GM18508 (cell line): Measurements from ENCODE around the gene FAAP20.
"Not testable (repeated sequence)": the region's sequence is repeated elsewhere in the genome, so short reads cannot be mapped to it uniquely, and the experiment has no call there.

Source experiments
- ATAC-seq: cut with Tn5 transposase; IDR thresholded peaks from one replicate; pipeline ENCODE4 v1.9.1; 2021; ENCODE audit warnings: moderate number of reproducible peaks; ENCODE audit not compliant: insufficient read depth, unreplicated experiment

The FAAP20 gene

GRCh38 chr1:2166695-2167094 lies 27.9 kb downstream of the FAAP20 start:
- no peak for ATAC-seq

GRCh38 chr1:2166254-2166653 lies 28.3 kb downstream of the FAAP20 start:
- ATAC-seq: no peak

DNA sequence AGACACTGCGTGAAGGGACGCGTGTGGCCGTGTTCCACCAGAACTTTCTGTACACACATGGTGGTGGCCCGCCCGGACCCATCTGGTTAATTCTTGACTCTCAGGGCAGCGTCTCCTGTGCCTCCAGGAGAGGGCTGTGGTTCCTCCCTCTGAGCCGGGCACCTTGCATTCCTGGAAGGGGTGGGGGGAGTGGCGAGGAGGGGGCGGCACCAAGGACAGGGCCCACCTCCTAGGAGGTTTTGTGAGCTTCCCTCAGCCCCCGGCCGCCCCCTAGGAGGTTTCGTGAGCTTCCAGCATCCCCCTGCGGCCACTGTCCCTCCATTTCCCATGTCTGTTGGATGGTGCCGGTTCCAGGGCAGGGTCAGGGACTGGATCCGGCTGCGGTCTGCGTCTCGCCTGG lies 28.9 kb downstream of the FAAP20 start:
- ATAC-seq: no peak

DNA sequence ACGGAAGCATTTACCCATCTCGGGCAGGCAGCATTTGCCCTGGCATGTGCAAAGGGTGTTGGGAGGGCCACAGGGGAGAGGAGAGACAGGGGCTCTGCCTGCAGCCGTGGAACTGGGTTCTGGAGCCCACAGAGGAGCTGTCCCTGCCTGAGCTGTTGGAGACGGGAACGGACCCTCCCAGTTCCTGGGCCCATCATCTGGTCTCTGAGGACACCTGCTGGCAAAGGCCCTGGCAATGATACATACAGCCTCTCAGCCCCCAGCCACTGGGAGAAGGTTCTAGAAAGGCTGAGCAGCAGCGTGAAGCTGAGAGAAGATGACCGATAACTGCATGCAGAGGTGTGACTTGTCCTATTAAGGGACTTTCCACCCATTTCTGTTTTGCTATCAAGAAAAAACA lies 31.4 kb downstream of the FAAP20 start:
- no peak for ATAC-seq

GRCh38 chr1:2160451-2161300 lies 33.9 kb downstream of the FAAP20 start:
- no peak for ATAC-seq

GRCh38 chr1:2159124-2159523 lies 35.4 kb downstream of the FAAP20 start:
- ATAC-seq: no peak

DNA sequence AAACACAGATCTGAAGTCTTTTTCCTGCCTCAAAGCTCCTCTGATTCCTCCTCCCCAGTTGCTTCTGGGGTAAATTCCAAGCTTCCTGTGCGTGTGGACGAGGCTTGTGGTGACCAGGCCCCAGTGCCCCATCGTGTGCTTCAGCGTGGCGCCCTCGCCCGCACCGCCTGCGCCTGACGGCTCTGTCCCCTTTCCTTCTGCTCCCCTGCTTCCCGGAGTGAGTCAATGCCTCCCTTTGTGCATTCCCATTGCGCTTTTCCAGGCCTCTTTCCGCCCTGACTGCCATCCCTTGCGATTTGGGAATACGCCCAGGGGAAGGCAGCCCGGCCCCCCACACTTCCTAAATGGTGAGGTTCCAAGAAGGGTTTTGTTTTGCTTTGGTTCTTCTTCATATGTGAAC lies 36.3 kb downstream of the FAAP20 start:
- no peak for ATAC-seq

DNA sequence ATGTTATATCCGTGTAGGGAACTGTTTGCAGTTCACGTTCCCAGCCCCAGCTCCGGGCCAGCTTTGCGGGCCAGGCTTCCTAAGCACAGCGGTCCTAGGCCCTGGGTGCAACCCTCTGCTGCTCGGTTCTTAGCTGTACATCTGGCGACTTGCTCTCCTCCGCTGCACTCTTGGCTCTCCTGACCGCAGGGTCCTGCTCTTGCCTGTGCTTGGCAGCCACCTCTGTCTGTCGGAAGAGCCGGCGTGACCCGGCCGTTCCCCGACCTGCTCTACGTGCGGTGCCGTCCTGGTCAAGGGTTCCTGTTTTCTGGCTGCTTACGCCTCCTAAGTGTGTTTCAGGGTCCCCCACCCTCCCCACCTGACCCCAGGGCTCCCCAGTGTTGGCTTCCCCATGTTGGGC lies 36.7 kb downstream of the FAAP20 start:
- no peak for ATAC-seq

GRCh38 chr1:2156866-2157265 lies 37.7 kb downstream of the FAAP20 start:
- no peak for ATAC-seq

DNA sequence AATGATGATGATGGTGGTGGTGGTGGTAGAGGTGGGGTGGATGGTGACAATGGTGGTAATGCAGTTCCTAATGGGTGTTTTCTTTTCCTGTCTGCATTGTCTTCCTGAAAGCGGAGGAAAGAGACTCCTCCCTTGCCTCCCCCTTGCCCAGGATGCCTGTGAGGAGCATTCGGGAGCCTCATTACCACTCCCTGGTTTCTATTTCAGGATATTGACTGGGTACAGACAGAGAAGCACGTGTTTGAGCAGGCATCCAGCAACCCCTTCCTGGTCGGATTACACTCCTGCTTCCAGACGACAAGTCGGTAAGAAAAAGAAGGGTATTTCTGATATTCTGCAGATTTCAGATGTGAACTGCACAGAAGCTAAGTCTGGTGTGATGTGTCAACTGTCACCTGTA lies 38.8 kb downstream of the FAAP20 start:
- no peak for ATAC-seq

DNA sequence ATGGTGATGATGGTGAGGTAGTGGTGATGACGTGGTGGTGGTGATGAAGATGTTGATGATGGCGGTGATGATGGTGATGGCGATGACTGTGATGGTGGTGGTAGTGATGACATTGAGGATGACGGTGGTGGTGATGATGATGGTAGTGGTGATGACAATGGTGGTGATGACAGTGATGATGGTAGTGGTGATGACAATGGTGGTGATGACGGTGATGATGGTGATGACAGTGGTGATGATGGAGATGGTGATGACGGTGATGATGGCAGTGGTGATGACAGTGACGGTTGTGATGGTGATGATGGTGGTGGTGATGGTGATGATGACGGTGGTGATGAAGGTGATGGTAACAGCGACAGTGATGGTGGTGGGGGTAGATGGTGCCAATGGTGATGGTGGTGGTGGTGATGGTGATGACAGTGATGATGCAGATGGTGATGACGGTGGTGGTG lies 39.4 kb downstream of the FAAP20 start:
- no peak for ATAC-seq

DNA sequence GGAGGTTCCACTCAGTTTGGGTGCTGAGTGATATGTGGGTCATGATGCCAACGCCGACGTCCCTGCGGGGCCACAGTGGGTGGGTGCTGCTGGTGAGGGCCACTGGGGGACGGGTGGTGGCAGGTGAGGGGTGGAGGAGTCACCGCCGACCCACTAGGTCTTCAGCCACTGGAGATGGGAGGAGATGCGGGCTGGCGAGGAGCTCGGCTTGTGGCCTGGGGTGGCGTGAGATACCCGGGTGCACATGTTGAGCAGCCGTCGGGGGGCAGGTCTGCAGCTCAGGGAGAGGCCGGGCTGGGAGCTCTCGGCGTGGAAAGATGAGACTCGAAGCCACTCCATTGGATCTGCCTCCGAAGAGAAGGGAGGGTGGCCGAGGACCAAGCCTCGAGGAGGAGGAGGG lies 40.5 kb downstream of the FAAP20 start:
- no peak for ATAC-seq

DNA sequence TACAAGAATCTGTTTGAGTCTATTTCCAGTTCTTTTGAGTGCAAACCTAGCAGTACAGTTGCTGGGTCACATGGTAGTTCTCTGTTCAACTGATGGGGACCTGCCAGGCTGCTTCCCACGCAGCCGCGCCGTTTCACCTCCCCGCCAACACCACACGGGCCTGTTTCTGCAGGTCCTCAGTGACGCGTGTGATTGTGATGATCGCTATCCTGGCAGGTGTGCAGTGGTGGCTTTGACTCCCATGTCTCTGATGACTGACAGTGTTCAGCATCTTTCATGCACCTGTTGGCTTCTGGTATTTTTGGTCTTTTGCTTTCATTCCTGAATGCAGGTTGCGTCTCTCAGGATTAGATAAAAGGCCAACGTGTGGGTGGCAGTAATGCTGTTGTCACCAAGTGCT lies 41.6 kb downstream of the FAAP20 start:
- no peak for ATAC-seq

GRCh38 chr1:2151911-2152310 lies 42.7 kb downstream of the FAAP20 start:
- no peak for ATAC-seq

- no peak for ATAC-seq
Measured at GRCh38 chr1:2151252-2151651, 43.3 kb downstream of the FAAP20 start.

GRCh38 chr1:2150801-2151200 lies 43.8 kb downstream of the FAAP20 start:
- ATAC-seq: no peak

DNA sequence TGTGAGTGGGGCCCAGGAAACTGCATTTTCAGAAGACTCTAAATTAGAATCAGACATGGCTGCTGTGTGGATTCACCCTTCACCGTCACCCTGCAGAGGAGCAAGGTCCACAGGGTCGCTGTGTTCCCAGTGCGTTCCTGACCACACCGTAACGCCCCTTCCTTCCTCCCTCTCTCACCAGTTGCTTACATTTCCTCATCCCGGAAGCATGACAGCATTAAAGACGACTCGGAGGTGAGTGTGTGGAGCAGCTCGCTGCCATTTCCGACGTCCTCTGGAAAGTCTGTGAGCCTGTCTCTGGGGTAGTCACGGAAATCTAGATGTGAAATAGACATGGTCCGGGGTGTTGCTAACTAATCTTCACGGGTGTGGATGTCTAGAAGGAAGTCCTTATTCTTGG lies 45.9 kb downstream of the FAAP20 start:
- ATAC-seq: no peak

DNA sequence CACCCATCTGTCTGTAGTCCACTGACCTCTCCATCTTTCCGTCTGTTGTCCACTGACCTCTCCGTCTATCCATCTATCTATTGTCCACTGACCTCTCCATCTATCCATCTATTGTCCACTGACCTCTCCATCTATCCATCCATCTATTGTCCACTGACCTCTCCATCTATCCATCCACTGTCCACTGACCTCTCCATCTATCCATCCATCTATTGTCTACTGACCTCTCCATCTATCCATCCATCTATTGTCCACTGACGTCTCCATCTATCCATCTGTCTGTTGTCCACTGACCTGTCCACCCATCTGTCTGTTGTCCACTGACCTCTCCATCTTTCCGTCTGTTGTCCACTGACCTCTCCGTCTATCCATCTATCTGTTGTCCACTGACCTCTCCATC lies 46.7 kb downstream of the FAAP20 start:
- not testable (repeated sequence) for ATAC-seq

- ATAC-seq: no peak
Measured at GRCh38 chr1:2146836-2147517, 47.6 kb downstream of the FAAP20 start.

GRCh38 chr1:2145946-2146835 lies 48.4 kb downstream of the FAAP20 start:
- ATAC-seq: no peak
